ENCODE measurements around the gene SMC2. TPM values are rescaled to one million over a fixed set of nuclear protein-coding genes. Genes with fewer than 3 reads are reported as not detected.
A peak's percentile ranks its signal among the peaks of the same experiment; 100 is the strongest.

SMC2 gene
- total RNA-seq, 2 experiments from 2014 or later = 69.3 to 71.6 TPM

DNA sequence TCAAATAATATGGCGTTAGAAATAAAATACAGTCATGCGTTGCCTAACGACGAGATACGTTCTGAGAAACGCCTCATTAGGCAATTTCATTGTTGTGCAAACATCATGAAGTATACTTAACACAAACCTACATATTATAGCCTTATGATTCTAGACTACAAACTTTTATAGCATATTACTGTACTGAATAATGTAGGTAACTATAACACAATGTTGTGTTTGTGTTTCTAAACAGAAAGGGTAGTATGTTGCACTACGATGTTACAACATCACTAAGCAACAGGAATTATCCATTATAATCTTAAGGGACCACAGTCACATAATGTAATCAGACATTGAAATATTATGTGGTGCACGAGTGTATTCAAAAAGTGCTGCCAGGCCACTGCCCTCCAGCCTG is 3.0 kb upstream of the SMC2 start:
- H3K4me1 Mint-ChIP-seq = peaks cover 22% of the 10 kb centered on the region
- no peaks in the 10 kb centered on the region for H3K9me3 Mint-ChIP-seq
- no peak overlapping the region for H3K4me3 Mint-ChIP-seq
- DNase-seq = no peak
- no peaks in the 10 kb centered on the region for H3K27me3 Mint-ChIP-seq
- H3K27ac Mint-ChIP-seq = no peak overlapping the region
- peaks cover 15% of the 10 kb centered on the region for H3K36me3 Mint-ChIP-seq

DNA sequence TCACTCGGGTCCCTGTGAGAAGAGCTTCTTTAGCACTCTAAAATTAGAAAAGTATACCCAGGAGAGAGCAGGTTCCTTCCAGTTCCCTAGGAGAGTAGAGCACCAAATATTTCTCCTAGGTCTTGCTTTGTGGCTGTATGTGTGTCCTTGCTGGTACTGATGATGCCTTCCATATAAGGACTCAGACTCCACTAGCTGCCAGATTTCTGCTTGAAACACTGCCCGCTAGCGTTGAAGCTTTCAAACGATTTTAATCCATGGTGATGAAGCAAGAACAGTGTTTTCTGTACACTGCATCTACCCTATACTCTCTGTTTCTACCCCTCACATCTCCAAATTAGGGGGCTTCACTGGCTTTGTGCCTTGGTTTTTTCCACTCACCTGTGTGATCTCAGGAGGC is 2.4 kb upstream of the SMC2 start:
- H3K9me3 Mint-ChIP-seq = no peaks in the 10 kb centered on the region
- peak overlapping the region; percentile 15 for H3K4me3 Mint-ChIP-seq
- peak overlapping the region; percentile 17 for H3K27ac Mint-ChIP-seq
- DNase-seq = no peak
- H3K4me1 Mint-ChIP-seq = peaks cover 27% of the 10 kb centered on the region
- no peaks in the 10 kb centered on the region for H3K27me3 Mint-ChIP-seq
- H3K36me3 Mint-ChIP-seq = peaks cover 20% of the 10 kb centered on the region

DNA sequence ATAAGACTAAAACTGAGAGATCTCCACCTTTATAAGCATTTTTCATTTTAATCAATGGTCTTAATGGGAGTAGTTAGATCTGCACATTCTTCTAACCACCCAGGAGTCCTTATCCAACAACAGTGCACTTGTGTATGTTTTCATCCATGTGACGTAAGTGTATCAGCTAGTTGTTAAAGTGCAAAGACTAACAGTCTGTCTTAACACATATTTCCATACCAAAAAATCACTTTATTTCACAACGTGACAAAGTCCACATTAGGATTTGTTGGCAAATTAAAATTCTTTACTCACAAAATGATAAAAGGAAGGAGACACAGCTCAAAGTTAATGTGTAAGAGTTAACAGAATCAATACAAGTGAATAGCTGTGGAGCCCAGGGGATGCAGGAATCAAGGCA is 1.9 kb upstream of the SMC2 start:
- peaks cover 29% of the 10 kb centered on the region for H3K4me1 Mint-ChIP-seq
- H3K4me3 Mint-ChIP-seq = peak overlapping the region; percentile 95
- no peaks in the 10 kb centered on the region for H3K27me3 Mint-ChIP-seq
- peaks cover 22% of the 10 kb centered on the region for H3K36me3 Mint-ChIP-seq
- DNase-seq = no peak
- H3K27ac Mint-ChIP-seq = no peak overlapping the region
- no peaks in the 10 kb centered on the region for H3K9me3 Mint-ChIP-seq

DNA sequence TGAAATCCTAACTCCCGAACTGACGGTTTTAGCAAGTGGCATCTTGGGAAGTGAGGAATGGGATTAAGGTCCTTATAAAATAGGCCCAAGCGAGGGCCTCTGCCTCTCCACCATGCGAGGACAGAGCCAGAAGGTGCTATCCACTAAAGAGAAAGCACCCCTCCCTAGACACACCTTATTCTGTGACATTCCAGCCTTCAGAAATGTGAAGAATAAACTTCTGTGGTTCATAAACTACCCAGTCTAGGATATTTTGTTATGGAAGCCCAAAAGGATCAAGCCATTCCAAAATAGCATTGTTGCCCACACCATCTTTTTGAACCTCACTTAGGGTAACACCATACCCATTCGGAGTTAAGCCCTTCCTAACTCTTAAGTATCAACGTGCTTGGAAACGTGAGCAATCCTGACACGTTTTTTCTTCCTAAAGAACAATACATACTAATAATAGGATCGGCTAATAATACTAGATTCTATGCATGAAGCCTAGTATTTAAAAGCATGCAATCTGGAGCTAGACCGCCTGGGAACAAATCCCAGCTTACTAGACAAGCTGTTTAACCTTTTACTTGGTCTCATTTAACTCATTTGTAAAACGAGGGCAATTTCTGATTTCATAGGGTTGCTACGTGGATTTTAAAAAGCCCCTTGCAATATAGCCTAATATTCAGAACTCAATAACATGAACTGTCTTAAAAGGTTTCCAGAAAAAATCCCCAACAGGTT is 1.1 kb upstream of the SMC2 start:
- Mint-ChIP-seq H3K27me3 (no peaks in the 10 kb centered on the region), H3K9me3 (no peaks in the 10 kb centered on the region), H3K36me3 (peaks cover 26% of the 10 kb centered on the region), H3K27ac (peak overlapping the region; percentile 99), H3K4me3 (peak overlapping the region; percentile 95), H3K4me1 (peaks cover 32% of the 10 kb centered on the region)
- no peak for DNase-seq

DNA sequence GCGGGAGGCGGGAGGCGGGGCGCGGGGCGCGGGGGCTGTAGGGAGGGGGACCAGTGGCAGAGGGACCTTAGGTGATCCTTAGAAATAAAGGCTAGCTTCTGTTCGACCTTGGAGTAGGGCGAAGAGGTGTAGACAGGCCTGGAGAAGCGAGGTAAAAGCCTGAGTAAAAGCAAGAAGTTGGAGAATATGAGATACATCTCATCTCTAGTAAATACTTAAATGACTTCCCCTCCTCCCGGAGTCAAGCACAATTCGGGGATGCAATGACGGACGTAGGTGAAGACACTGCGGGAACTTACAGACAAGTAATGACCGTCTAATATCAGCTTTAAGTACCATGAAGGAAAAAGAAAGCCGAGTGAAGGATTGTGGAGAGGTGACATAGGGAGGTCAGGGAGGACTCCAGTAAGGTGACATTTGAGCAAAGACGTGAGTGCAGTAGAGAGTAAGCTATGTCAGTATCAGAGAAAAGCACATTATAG is 466 bp downstream of the SMC2 start:
- Mint-ChIP-seq H3K4me1 (peaks cover 32% of the 10 kb centered on the region), H3K9me3 (no peaks in the 10 kb centered on the region), H3K4me3 (peak overlapping the region; percentile 95), H3K36me3 (peaks cover 26% of the 10 kb centered on the region), H3K27me3 (no peaks in the 10 kb centered on the region), H3K27ac (peak overlapping the region; percentile 99)
- DNase-seq = peak; percentile 1

DNA sequence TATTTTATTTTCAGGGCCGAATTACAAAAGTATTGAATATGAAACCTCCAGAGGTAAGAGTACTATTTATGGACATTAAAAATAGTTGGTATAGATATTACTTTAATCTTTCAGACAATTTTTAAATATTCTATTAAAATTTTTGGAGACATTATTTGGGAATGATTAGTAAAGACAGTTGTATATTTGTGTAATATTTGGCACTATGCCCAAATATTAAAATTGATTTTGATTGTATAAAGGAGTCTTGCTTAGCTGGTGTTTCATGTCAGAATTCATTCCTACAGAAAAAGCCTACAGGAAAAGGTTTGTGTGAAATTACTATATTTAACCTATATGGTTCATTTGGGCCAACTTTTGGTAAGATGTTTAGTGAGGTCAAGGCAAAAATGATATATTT is 5.5 kb downstream of the SMC2 start:
- Mint-ChIP-seq H3K27me3 (no peaks in the 10 kb centered on the region), H3K36me3 (peaks cover 51% of the 10 kb centered on the region), H3K4me3 (no peak overlapping the region), H3K9me3 (no peaks in the 10 kb centered on the region), H3K4me1 (peaks cover 19% of the 10 kb centered on the region), H3K27ac (no peak overlapping the region)
- no peak for DNase-seq

DNA sequence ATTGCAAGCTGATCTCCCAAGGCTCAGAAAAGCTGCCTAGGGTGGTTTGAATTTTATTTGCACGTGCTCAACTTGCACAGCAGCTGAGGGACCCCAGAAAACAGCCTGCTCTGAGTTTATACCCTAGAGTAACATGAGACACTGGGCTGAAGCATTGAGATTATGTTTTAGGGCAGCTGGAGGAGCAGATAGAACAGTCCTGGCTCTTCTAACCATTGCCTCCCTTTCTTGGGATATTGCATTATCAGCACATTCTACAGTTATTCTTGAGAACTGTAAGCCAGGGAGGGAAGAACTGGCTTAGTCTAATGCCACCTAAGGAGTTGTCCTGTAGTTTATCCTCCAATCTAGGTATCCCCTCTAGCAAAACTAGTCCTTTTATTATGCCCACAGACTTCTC is 10.3 kb downstream of the SMC2 start:
- Mint-ChIP-seq H3K27ac (no peak overlapping the region), H3K9me3 (no peaks in the 10 kb centered on the region), H3K4me3 (no peak overlapping the region), H3K27me3 (no peaks in the 10 kb centered on the region), H3K36me3 (peaks cover 44% of the 10 kb centered on the region), H3K4me1 (no peaks in the 10 kb centered on the region)
- DNase-seq = no peak

DNA sequence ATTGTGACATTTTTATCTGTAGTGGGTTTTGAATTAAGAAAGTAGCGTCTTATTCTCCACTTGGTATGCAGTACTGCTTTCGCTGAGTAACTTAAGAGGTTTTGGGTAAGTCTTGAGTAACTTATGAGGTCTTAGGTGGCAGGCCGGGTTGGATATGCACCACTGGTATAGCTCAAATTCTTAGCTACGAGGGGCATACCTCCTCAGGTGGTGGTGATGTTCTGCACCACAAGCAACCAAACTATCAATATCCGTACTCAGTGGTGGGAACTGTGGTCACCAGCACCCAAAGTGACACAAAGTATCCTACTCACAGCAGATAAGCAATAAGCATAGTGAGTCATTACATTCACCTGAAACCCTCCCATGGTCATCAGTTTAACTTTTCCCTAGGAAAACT is 13.7 kb downstream of the SMC2 start:
- DNase-seq = no peak
- no peaks in the 10 kb centered on the region for H3K27me3 Mint-ChIP-seq
- no peaks in the 10 kb centered on the region for H3K9me3 Mint-ChIP-seq
- no peak overlapping the region for H3K4me3 Mint-ChIP-seq
- no peaks in the 10 kb centered on the region for H3K4me1 Mint-ChIP-seq
- no peak overlapping the region for H3K27ac Mint-ChIP-seq
- H3K36me3 Mint-ChIP-seq = peaks cover 31% of the 10 kb centered on the region

DNA sequence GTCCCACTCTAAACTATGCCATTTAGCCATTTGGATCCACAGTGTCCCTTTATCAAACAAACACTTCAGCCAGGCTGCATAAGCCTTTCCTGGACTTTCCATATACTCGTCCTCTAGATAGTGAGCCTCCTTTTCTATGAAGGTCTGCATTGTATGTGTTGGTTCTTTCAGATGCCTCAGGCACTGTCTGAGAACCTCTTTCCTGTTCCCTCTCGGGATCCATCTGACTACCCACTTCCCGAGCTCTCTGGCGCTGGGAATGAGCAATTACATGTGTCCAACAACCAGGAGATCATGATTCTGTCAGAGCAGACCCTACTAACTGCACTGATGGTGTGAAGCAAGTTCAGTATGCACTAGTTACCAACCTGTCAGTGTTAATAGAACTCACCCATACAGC is 14.2 kb downstream of the SMC2 start:
- H3K9me3 Mint-ChIP-seq = no peaks in the 10 kb centered on the region
- no peaks in the 10 kb centered on the region for H3K4me1 Mint-ChIP-seq
- H3K36me3 Mint-ChIP-seq = peaks cover 28% of the 10 kb centered on the region
- H3K27me3 Mint-ChIP-seq = no peaks in the 10 kb centered on the region
- no peak overlapping the region for H3K27ac Mint-ChIP-seq
- no peak overlapping the region for H3K4me3 Mint-ChIP-seq
- no peak for DNase-seq

DNA sequence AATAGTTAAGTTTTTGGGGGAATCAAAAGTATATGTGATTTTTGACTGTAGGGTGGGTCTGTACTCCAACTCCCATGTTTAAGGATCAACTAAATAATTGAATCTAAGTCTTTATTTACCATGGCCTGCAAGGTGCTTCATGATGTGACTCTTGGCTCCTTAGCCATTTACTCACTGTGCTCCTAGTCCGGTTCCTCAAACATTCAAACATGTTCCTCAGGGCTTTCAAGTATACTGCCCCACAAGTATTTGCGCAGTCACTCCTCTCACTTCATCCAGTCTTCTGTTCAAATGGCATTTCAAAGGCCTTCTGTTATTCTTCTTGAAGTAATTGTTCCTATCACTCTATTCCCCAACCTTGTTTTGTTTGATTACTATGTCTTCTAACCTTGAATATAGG is 16.4 kb downstream of the SMC2 start:
- Mint-ChIP-seq H3K36me3 (peaks cover 21% of the 10 kb centered on the region), H3K27ac (no peak overlapping the region), H3K27me3 (no peaks in the 10 kb centered on the region)

DNA sequence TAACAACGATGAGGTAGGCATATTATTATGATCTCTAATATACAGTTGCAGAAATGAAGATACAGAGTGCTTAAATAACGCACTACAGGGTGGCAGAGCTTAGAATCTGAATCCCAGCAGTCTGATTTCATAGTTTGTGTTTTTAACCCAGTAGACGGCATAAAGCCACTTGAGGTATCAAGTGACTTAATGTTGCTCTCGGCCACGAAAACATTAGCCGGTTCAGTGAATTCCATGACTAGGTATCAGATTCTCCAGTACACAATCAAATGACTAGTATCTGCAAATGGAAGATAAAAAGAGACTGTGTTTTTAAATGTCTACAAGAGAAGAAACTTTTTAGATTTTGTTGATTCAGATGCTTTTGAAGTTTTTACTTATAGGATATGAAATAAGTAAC is 24.8 kb downstream of the SMC2 start:
- Mint-ChIP-seq H3K36me3 (peaks cover 44% of the 10 kb centered on the region), H3K27me3 (no peaks in the 10 kb centered on the region), H3K9me3 (no peaks in the 10 kb centered on the region), H3K4me3 (no peak overlapping the region), H3K27ac (no peak overlapping the region), H3K4me1 (no peaks in the 10 kb centered on the region)
- no peak for DNase-seq

More for the DNA sequence above, 16.4 kb downstream of the SMC2 start:
- Mint-ChIP-seq H3K4me1 (no peaks in the 10 kb centered on the region), H3K9me3 (no peaks in the 10 kb centered on the region), H3K4me3 (no peak overlapping the region)
- DNase-seq = no peak

DNA sequence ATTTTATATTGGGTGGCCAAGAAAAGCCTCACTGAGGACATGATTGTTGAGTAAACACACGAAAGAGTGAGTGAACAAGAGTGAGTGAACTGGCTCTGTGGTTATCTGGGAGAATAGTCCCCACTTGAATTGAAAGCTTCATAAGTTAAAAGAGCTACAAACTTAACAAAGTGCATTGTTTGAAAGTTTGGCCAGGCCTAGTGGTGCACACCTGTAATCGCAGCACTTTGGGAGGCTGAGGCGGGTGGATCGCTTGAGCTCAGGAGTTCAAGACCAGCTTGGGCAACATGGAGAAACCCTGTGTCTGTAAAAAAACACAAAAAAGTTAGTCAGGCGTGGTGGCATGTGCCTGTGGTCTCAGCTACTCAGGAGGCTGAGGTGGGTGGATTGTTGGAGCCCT is 26.9 kb downstream of the SMC2 start:
- Mint-ChIP-seq H3K4me3 (no peak overlapping the region), H3K4me1 (no peaks in the 10 kb centered on the region), H3K27ac (no peak overlapping the region), H3K9me3 (no peaks in the 10 kb centered on the region), H3K36me3 (peaks cover 45% of the 10 kb centered on the region), H3K27me3 (no peaks in the 10 kb centered on the region)
- DNase-seq = no peak

DNA sequence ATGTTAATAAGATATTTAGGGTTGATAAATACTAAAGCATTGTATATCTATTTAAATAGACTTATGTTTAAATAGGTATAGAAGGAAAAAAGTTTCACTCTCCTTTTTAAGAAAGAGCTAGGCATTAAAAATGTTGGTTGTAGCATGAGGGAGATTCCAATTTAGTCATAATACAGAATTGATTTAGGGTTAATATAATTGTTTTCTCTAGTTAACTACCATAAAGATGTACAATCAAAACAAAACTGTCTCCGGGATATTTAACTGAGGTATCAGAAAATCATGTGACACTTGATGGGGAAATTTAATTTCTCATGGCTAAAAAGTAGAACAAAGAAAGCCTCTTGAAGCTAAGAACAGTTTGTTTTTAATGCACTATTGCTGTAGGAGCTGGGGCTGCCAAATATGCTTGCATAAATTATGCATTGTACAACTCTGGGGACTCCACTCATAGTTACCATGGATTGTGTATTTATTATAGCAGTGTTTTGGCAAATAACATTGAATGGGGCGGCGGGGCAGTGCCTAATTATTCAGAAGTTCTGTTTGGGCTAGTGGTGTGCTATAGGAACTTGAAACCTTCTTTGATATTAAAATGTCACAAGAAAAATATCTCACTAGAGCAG is 44.2 kb downstream of the SMC2 start:
- no peaks in the 10 kb centered on the region for H3K4me1 Mint-ChIP-seq
- peaks cover 3% of the 10 kb centered on the region for H3K9me3 Mint-ChIP-seq
- no peaks in the 10 kb centered on the region for H3K27me3 Mint-ChIP-seq
- H3K4me3 Mint-ChIP-seq = no peak overlapping the region
- DNase-seq = no peak
- no peak overlapping the region for H3K27ac Mint-ChIP-seq
- H3K36me3 Mint-ChIP-seq = peaks cover 52% of the 10 kb centered on the region

DNA sequence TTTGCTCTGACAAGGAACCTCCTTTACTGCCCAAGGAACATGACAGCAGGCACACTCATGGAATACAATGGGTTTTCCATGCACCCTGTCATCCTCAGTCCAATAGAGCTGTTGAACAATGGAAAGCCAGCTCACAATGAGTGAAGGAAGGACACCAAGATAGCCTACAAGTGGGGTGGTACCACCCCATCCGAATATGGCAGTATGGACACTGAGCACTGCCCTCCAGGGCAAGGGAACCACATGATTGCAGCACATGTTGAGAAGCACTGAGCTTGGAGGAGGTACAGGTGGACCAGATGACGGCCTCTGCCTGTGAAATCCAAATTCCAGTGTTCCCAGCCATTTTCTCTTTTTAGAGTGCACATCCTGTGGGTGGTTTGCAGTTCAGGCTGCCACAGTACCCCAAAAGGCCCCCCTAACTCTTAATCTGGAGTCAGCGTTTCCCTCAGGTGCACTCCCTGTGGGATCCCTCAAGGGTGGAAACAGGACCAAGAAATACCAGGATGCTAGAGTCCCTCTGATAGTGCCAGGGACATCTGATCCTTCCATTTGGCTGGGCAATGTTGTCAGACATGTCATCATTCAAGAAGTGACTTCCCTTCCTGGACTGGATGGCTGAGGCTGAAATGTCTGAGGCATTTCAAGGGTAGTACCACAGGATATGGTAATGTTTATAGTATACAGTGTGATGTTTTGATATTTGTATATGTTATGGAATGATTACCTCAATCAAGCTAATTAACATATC is 48.9 kb downstream of the SMC2 start:
- Mint-ChIP-seq H3K27ac (no peak overlapping the region), H3K36me3 (peaks cover 28% of the 10 kb centered on the region), H3K4me1 (no peaks in the 10 kb centered on the region), H3K9me3 (no peaks in the 10 kb centered on the region), H3K4me3 (no peak overlapping the region), H3K27me3 (no peaks in the 10 kb centered on the region)
- DNase-seq = no peak

DNA sequence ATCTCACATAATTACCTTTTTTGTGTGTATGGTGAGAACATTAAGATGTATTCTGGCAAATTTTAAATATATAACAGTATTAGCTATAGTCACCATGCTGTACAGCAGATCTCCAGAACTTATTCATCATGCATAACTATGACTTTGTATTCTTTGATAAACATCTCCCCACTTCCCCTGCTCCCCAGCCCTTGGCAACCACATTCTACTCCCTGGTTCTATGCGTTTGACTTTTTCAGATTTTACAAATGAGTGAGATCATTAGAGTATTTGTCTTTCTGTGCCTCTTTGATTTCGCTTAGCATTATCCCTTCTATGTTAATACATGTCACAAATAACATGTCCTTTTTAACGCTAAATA is 49.4 kb downstream of the SMC2 start:
- no peak overlapping the region for H3K27ac Mint-ChIP-seq
- no peak overlapping the region for H3K4me3 Mint-ChIP-seq
- no peaks in the 10 kb centered on the region for H3K27me3 Mint-ChIP-seq
- peaks cover 26% of the 10 kb centered on the region for H3K36me3 Mint-ChIP-seq
- H3K9me3 Mint-ChIP-seq = no peaks in the 10 kb centered on the region
- no peaks in the 10 kb centered on the region for H3K4me1 Mint-ChIP-seq
- DNase-seq = no peak

Measured in activated naive CD8-positive, alpha-beta T cell treated with anti-CD3 and anti-CD28 coated beads for 36 hours (primary cell).